Parathyroid adenoma (tissue), 2 donors: ENCODE results near the gene POLR3E.

Source experiments
- H2AFZ ChIP-seq: fragments of 300-600 bp; sonication (generic); one replicate; pipeline ENCODE4 v1.7.0; 2017; ENCODE audit warnings: antibody characterized with exemption, mild to moderate bottlenecking
- H3K27ac ChIP-seq: fragments of 300-600 bp; sonication (generic); one replicate; pipeline ENCODE4 v1.7.0; 2017
- H3K27me3 ChIP-seq: fragments of 300-600 bp; sonication (generic); one replicate; pipeline ENCODE4 v1.7.0; 2017; ENCODE audit warnings: low read length; ENCODE audit not compliant: control insufficient read depth, insufficient read depth
- H3K36me3 ChIP-seq: fragments of 300-600 bp; sonication (generic); one replicate; pipeline ENCODE4 v1.7.0; 2017; ENCODE audit warnings: low read length; ENCODE audit not compliant: control insufficient read depth, insufficient read depth
- H3K4me1 ChIP-seq: fragments of 300-600 bp; sonication (generic); one replicate; pipeline ENCODE4 v1.7.0; 2017; ENCODE audit warnings: control low read depth
- H3K4me2 ChIP-seq: fragments of 300-600 bp; sonication (generic); one replicate; pipeline ENCODE4 v1.7.0; 2017; ENCODE audit warnings: low read length
- H3K4me3 ChIP-seq: fragments of 300-600 bp; sonication (generic); one replicate; pipeline ENCODE4 v1.7.0; 2017; ENCODE audit warnings: low read depth, low read length
- H3K79me2 ChIP-seq: fragments of 300-600 bp; sonication (generic); one replicate; pipeline ENCODE4 v1.7.0; 2017; ENCODE audit warnings: control low read depth
- H3K9ac ChIP-seq: fragments of 300-600 bp; sonication (generic); one replicate; pipeline ENCODE4 v1.7.0; 2017; ENCODE audit warnings: mild to moderate bottlenecking
- H3K9me3 ChIP-seq: fragments of 300-600 bp; sonication (generic); one replicate; pipeline ENCODE4 v1.7.0; 2017; ENCODE audit warnings: low read length; ENCODE audit not compliant: control insufficient read depth
- TF ChIP-seq, protein P1 (sequence below): fragments of 300-600 bp; sonication (generic); IDR thresholded peaks from one replicate; pipeline ENCODE4 v1.7.0; 2017; ENCODE audit warnings: antibody characterized with exemption, mild to moderate bottlenecking
- donor health status: primary hyperparathyroidism.

Gene POLR3E

DNA sequence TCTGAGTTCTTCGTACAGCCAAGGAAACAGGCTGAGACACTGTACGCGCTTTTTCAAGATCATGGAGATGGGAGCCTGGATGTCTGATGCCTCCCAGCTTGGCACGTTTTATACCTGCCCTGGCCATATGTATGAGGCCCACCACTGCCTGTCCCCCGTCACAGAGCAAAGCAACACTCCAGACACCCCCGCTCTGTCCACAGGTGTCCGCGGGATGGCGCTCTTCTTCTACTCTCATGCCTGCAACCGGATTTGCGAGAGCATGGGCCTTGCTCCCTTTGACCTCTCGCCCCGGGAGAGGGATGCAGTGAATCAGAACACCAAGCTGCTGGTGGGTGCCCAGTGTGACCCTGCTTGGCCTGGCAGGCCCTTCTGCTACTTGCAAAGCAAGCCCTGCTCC lies 39.8 kb upstream of the POLR3E start:
- H3K9ac ChIP-seq = no peak overlapping the region
- H3K36me3 ChIP-seq = no peaks in the 10 kb centered on the region
- no peak overlapping the region for H3K4me2 ChIP-seq
- H3K4me1 ChIP-seq = no peaks in the 10 kb centered on the region
- TF ChIP-seq, protein P1, sequence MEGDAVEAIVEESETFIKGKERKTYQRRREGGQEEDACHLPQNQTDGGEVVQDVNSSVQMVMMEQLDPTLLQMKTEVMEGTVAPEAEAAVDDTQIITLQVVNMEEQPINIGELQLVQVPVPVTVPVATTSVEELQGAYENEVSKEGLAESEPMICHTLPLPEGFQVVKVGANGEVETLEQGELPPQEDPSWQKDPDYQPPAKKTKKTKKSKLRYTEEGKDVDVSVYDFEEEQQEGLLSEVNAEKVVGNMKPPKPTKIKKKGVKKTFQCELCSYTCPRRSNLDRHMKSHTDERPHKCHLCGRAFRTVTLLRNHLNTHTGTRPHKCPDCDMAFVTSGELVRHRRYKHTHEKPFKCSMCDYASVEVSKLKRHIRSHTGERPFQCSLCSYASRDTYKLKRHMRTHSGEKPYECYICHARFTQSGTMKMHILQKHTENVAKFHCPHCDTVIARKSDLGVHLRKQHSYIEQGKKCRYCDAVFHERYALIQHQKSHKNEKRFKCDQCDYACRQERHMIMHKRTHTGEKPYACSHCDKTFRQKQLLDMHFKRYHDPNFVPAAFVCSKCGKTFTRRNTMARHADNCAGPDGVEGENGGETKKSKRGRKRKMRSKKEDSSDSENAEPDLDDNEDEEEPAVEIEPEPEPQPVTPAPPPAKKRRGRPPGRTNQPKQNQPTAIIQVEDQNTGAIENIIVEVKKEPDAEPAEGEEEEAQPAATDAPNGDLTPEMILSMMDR = no peak
- no peaks in the 10 kb centered on the region for H3K27me3 ChIP-seq
- no peak overlapping the region for H3K27ac ChIP-seq
- H3K79me2 ChIP-seq = no peaks in the 10 kb centered on the region
- H3K9me3 ChIP-seq = no peaks in the 10 kb centered on the region
- no peak overlapping the region for H2AFZ ChIP-seq
- no peak overlapping the region for H3K4me3 ChIP-seq

DNA sequence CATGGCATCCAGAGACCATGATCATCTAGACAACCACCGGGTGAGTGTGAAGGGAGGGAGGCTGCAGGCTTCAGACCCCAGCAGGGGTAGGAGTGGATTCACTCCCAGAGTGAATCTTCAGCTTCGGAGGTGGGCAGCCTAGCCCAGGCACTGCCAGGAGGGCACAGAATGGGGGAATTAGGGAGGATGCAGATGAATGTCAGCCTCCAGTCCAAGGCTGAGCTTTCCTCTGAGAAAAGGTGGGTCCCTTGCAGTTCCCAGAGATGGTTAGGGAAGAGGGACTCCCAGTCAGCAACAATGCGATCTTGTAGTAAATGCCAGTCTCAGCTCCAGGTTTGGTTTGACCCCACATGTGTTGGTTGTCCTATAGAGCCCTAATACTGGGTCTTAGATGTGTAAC lies 36.7 kb upstream of the POLR3E start:
- no peak overlapping the region for H3K4me3 ChIP-seq
- no peaks in the 10 kb centered on the region for H3K27me3 ChIP-seq
- no peaks in the 10 kb centered on the region for H3K4me1 ChIP-seq
- no peak overlapping the region for H3K4me2 ChIP-seq
- H3K9me3 ChIP-seq = no peaks in the 10 kb centered on the region
- no peak overlapping the region for H2AFZ ChIP-seq
- TF ChIP-seq, protein P1 = no peak
- H3K79me2 ChIP-seq = no peaks in the 10 kb centered on the region
- no peak overlapping the region for H3K27ac ChIP-seq
- no peak overlapping the region for H3K9ac ChIP-seq
- H3K36me3 ChIP-seq = no peaks in the 10 kb centered on the region

GRCh38 chr16:22262460-22262859 lies 34.7 kb upstream of the POLR3E start:
- Histone ChIP-seq H2AFZ (no peak overlapping the region), H3K4me3 (no peak overlapping the region), H3K9ac (no peak overlapping the region), H3K4me1 (no peaks in the 10 kb centered on the region), H3K27ac (no peak overlapping the region), H3K4me2 (no peak overlapping the region), H3K9me3 (no peaks in the 10 kb centered on the region), H3K36me3 (no peaks in the 10 kb centered on the region), H3K27me3 (no peaks in the 10 kb centered on the region), H3K79me2 (no peaks in the 10 kb centered on the region)
- TF ChIP-seq, protein P1 = no peak

DNA sequence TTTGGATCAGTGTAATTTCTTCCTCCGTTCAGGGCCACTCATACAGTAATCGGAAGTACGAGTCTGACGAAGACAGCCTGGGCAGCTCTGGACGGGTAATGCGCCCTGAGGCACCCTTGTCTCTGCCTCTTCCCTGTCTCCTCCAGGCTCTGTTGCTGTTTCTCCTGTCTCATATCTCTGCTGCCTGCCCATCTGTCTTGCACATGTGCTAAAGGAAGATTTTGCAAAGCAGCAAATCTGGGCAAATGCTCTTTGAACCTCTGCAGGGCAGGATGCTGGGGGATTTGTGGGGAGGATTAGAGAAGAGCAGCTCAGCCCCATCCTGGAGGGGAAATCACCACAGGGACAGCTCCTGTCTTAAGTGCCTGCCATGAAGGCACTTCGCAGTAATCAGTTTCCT lies 32.4 kb upstream of the POLR3E start:
- no peaks in the 10 kb centered on the region for H3K27me3 ChIP-seq
- H3K4me3 ChIP-seq = no peak overlapping the region
- H3K27ac ChIP-seq = no peak overlapping the region
- no peaks in the 10 kb centered on the region for H3K9me3 ChIP-seq
- H3K4me2 ChIP-seq = no peak overlapping the region
- no peaks in the 10 kb centered on the region for H3K36me3 ChIP-seq
- no peaks in the 10 kb centered on the region for H3K79me2 ChIP-seq
- H2AFZ ChIP-seq = no peak overlapping the region
- no peak overlapping the region for H3K9ac ChIP-seq
- no peaks in the 10 kb centered on the region for H3K4me1 ChIP-seq
- TF ChIP-seq, protein P1 = no peak

DNA sequence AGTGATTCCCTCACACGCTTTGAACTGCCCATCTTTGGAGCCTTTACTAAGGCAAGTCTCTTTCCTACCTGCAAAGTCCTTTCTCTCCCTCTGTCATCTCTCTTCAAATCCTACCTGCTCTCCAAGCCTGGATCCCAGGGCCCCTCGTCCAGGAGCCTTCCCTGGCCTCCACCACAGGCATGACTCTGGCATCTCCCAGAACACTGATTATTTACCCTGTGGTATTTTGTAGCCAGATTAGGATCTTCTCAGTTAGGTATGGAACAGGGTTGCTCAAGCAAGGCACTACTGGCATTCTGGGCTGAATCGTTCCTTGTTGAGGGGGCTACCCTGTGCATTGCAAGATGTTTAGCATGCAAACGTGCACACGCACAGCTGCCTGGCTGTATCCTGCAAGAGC lies 31.9 kb upstream of the POLR3E start:
- Histone ChIP-seq H3K9me3 (no peaks in the 10 kb centered on the region), H3K4me2 (no peak overlapping the region), H2AFZ (no peak overlapping the region), H3K27ac (no peak overlapping the region), H3K27me3 (no peaks in the 10 kb centered on the region), H3K4me1 (no peaks in the 10 kb centered on the region), H3K79me2 (no peaks in the 10 kb centered on the region), H3K36me3 (no peaks in the 10 kb centered on the region), H3K9ac (no peak overlapping the region), H3K4me3 (no peak overlapping the region)
- TF ChIP-seq, protein P1 = no peak
